NCI-H2171 (cell line): Measurements from ENCODE around the gene SERGEF.

ENCODE experiments used
- DNase-seq: peaks from one replicate; lab custom pipeline; 2025; lab: John Stamatoyannopoulos, UW

SERGEF gene

DNA sequence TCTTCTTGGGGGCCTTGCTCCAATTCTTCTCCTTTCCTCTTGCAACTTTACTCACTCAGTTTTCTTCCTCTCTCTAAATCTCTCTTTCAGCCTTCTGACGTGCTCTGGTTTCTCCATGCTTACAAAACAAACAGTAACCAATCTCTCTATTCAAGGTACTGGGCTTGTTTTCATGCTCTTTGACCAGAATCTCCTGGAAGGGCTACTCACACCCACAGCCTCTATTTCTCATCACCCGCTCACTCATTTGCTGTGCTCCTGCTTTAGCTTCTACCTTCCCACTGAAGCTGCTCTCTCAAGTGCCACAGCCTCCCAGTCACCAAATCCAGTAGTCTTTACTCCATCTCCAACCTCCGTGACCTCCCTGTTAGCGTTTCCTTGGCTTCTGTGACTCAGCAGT, 60.4 kb downstream of the SERGEF start:
- DNase-seq, result no peak

- no peak for DNase-seq
Observed at GRCh38 chr11:17951685-17952388, 61.0 kb downstream of the SERGEF start.

GRCh38 chr11:17950644-17951043, 62.2 kb downstream of the SERGEF start:
- no peak for DNase-seq

DNA sequence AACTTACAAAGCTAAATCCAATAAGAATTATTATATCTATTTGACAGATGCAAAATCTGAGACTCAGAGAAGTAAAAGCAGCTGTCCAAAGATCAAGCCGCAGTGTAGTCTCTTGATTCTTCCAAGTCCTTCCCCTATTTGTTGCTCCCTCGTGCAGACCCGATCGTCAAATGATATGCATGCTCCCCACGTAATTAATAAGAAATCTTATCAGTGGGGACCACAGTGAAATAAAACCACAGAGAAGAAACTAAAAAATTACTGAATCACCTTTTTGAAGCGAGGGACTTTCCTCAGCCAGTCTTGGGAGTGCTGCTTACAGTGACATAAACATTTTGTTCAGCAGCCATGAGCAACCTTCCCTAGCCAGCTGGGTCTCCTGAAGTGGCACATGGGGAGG, 64.6 kb downstream of the SERGEF start:
- no peak for DNase-seq

GRCh38 chr11:17939542-17939941, 73.3 kb downstream of the SERGEF start:
- DNase-seq, result no peak

DNA sequence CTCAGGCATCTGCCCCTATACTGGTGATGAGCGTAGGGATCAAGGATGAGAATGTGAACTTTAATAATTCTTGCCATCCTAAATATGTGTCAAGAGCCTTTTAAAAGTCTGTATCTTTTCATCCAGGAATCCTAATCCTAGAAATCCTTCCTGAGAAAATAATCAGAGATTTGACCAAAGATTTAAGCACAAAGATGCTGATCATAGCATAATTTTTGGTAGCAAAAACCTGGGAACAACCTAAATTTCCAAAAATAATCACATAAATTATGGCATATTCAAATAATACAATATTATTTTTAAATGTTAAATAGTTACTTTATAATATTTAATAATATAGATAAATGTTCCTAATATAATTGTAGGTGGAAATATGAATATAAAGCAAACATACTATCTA, 76.1 kb downstream of the SERGEF start:
- DNase-seq, result no peak

- no peak for DNase-seq
Observed at GRCh38 chr11:17934194-17934593, 78.7 kb downstream of the SERGEF start.

DNA sequence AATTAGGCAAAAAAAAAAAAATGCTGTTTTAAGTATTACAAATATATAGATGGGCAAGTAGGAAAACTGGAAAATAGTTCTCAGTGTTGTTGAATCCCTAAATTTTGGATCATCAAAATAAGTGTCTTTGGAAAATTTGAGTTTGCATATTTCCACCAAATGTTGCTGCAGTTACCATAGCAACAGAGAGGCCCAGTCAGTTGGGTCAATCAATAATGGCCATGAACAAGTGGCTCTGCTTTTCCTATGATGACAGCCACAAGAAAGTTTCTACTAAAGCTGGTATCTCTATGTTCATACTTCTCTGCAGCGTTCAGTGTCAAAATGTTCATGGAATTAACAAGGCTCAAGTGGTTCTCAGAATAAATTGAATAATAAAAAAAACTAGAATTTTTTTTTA, 79.1 kb downstream of the SERGEF start:
- DNase-seq, result no peak

- no peak for DNase-seq
Observed at GRCh38 chr11:17932472-17932871, 80.4 kb downstream of the SERGEF start.

GRCh38 chr11:17931595-17931994, 81.3 kb downstream of the SERGEF start:
- DNase-seq, result no peak

DNA sequence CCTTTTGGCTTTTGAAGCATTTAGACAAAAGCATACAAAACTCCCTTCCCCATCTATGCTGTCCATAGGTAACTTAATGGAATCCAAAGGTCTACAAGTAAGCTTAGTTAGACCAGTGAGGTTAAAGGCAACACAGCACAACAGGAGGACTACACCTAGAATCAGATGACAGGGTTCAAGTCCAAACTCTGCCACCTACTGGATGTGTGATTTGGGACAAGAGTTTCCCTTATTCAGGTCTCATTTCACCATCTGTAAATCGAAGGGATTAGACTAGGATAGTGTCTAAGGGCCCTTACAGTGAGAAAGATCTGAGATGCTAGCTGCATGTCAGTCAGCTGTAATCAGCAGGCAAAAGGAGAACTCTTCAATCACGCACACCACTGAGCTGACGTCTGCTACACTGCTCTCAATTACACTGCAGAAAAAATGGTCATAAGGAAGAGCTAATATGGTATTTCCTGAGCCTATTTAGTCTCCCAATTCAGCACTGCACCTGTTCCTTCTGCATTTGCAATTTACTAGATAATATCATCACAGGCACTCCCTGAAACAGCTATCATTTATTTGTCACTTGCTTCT, 82.2 kb downstream of the SERGEF start:
- DNase-seq, result no peak

DNA sequence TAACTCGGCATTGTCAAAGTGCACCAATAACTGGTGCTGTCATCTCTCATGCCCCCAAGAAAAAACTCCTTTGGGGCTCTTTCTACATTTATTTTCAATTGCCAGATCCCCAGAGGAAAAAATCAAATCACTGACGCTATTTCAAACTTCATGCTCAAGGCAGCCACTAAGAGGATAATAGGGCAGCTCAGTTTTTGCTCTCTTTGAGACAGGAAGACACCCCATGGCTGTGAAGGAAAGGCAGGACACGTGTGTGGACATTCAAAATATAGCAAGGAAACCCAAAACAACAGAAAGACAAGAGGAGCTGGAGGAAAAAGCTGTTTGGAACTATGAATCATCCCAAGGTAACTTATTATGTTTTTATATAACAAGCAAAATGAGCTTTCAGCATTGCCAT, 83.7 kb downstream of the SERGEF start:
- no peak for DNase-seq

DNA sequence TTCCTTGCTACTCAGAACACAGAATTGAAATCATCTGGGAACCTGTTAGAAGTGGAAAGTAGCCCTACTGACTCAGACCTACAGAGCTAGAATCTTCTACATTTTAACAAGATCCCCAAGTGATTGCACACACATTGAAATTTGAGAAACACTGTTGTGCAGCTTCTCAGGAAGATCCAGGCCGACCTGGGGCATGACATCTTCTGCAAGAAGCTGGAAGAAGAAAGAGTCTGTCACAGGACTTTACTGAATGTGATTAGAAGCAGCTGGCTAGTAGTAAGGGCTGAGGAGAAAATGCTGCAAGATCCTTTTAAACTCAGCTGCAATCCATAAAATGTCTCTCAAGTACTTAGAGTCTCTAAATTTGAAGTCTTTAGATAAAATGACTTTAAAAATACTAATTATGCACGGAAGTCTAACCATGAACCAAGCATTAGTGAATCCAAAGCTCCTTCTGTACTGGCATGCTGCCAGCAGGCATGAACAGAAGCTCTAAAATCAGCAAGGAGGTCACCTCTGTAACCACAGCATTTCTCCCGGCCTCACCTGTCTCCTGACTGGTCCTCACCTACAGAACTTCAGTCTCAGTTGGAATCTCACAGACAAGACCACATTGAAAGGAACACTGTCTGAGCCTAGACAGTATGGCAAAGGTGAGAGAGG, 85.0 kb downstream of the SERGEF start:
- no peak for DNase-seq

DNA sequence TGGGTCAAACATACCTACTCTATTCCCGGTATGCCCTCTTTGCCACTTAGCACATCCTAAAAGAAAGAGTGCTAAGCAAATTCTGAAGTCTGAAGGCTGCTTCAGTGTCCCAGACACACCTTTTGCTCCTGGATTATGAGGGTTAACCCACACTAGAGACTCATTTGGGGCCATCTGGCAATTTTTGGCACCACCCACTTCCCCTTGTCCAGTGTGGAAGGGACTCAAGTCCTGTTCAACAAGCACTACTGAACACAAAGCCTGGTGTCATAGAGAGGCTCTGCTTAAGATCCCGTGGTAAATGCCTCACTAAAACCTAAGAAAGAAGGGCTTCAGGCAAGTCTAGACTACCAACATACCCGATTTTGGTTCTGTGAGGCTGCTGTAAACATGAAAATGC, 85.8 kb downstream of the SERGEF start:
- DNase-seq, result no peak

GRCh38 chr11:17924713-17925112, 88.1 kb downstream of the SERGEF start:
- no peak for DNase-seq

GRCh38 chr11:17923217-17923616, 89.6 kb downstream of the SERGEF start:
- no peak for DNase-seq

DNA sequence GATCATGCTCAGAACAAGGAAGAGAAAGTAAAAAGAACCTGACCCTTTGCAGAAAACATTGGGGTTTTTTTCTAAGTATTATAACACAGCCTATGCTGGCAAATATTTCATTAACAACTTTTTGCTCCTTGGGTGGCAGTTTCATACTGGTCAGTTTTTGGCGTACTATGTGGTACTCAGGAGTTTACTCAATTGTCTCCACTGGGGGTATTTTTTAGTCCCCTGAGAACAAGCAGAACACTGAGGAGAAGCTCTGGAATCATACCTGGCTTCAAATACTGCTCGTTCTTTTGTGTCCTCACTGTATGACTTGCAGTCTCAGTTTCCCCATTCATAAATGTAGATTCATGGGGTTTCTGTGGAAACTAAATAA, 90.4 kb downstream of the SERGEF start:
- DNase-seq, result no peak

DNA sequence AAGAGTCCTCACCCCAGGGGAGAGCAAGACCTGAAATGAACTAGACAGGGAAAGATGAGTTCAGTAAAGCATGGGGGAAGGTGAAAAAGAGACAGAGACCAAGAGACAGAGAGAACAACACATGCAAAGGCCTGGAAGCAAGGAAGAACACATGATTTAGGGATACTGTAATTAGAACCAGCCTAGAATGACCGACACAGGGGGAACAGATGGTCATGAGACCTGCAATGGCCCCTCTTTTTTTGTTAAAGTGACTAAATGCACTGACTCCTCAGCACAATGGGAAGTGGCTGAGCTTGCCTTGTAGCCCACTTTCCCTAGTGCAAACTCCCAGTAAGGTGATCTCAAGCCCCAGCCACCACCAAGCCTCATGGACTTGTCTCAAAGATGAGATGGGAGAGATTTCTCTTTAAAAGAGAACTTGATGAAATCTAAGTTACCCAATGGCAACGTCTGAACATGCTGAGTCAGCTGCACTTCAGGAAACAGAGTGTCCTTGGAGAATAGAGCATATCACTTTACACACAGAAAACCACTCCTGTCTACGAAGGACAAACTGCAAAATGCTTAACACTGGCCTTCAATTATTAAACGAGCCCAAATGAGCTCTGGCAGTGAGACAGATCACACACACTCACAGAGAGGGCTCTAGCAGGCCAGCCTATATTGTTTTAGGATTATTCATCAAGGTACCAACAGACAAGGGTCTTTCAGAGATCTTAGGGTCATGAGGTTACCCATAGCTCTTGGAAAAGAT, 91.0 kb downstream of the SERGEF start:
- no peak for DNase-seq

GRCh38 chr11:17918049-17918605, 94.7 kb downstream of the SERGEF start:
- DNase-seq, result no peak

- no peak for DNase-seq
Observed at GRCh38 chr11:17917556-17917955, 95.3 kb downstream of the SERGEF start.

DNA sequence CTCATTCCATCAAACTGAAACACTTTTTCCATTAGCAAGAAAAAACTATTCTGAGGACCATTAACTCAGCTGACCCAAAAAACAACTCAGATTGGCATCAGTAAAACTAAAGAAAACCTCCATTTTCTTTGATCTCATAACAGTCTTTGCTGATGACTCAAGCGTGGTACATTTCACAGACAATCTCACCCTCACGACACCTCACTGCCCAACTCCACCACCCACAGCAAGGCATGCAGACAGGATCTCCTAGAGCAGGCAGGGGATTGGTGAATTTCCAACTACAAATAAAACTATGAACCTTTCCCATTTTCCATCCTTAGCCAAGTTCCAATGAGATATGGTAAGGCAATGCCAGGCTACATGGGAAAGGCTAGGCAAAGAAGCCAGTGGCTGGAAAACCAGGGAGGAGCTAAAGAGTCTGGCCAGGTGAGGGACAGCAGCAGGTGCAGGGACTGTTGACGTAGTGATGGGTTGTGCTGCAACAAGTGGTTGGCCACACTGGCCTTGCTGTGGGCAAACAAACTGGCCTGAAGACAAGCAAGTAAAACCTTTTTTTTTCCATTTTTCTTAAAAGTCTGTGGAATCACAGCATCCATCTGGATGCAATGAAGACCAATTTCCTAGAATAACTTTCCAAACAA, 97.2 kb downstream of the SERGEF start:
- DNase-seq, result no peak

GRCh38 chr11:17914957-17915356, 97.9 kb downstream of the SERGEF start:
- DNase-seq, result no peak
